GM19463 (cell line): ENCODE measurements around the gene HMGCS1.
"Not testable (repeated sequence)": the region's sequence is repeated elsewhere in the genome, so short reads cannot be mapped to it uniquely, and the experiment has no call there.

Source experiments
- ATAC-seq: cut with Tn5 transposase; IDR thresholded peaks from one replicate; pipeline ENCODE4 v1.9.1; 2021; ENCODE audit warnings: mild to moderate bottlenecking, moderate library complexity; ENCODE audit not compliant: unreplicated experiment

The HMGCS1 gene

DNA sequence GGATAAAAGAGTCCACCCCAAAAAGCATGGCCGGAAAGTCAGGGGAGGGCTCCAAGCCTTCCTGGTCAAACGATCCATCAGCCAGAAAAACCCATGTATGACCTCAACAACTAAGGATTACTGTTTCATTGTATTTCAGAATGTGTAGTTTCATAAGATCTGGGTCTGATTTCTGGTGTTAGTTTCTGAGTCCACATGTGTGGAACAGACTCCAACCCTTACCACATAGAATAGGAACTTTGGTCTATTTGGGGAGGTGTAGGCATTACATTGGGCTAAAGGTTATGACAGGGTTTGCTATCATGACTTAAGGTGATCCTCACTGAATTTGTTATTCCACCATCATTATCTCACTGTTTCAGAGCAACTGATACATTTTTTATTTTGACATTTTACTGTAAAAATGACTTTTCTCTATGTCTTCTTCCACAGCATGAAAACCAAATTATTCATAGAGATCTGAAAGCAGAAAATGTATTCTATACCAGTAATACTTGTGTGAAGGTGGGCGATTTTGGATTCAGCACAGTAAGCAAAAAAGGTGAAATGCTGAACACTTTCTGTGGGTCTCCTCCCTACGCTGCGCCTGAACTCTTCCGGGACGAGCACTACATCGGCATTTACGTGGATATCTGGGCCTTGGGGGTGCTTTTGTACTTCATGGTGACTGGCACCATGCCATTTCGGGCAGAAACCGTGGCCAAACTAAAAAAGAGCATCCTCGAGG, 33.5 kb downstream of the HMGCS1 start:
- ATAC-seq = no peak

DNA sequence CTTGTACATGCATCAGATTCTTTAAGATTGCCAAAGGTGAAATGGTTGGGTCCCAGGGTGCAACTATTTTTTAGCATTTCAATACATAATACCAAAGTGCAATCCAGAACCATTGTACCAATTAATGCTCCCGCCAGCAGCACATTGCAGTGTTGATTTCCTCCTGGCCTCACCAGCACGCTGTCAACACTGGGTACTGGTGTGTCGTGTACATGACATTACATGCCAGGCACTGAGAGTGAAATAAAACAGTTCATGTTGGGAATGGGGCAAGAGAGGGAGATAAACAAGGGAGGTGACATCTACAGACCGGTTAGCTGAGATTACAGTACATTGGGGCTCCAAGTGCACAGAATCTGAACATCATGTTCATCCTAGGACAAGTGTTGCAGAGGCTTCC, 37.8 kb downstream of the HMGCS1 start:
- ATAC-seq = no peak

DNA sequence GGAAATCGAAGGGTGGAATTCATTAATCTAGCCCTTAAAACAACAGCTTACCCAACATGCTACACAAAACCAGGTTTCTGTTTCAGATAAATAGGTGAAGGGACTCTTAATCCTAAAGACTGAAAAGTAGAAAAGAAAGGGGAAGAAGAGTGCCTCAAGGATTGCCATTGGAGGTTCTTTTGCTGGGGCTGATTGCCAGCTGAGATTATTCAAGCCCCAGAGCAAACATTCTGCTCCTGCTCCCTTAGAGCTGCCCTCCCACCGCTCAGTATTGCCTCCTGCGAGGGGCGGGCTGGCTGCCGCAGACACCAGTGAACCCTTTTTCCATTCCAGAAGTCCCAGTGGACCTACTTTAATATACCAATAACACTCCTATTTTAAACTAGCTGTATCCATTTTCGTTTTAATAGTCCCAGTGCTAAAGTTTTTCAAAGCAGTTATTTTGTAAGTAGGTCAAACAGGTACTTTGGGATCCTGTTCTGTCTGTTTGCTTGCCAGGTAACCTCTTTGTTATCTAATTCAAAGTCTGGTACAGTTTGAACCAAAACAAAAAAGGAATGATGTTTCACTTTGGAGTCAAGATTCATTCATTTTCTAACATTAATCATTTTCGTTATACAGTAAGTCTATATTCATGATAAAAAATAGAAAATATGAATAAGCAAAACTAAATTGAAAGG, 38.6 kb downstream of the HMGCS1 start:
- no peak for ATAC-seq

DNA sequence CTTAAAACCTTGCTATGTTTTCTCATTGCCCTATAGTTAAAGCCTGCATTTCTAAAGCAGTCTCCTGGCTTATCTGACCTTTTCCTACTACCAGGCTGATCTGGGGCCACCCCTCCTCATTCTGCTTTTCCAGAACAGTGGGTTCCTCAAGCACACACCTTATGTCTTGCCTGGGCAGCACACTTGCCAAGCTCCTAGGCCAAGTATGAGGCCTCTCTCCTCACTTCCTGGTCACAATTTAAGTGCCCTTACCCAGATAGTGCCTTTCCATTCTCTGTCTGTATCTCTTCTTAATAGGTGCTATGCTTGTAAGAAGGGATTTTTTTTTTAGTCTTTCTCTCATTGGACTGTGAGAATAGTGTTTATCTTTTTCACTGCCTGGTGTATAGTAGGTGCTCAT, 39.7 kb downstream of the HMGCS1 start:
- ATAC-seq = no peak

DNA sequence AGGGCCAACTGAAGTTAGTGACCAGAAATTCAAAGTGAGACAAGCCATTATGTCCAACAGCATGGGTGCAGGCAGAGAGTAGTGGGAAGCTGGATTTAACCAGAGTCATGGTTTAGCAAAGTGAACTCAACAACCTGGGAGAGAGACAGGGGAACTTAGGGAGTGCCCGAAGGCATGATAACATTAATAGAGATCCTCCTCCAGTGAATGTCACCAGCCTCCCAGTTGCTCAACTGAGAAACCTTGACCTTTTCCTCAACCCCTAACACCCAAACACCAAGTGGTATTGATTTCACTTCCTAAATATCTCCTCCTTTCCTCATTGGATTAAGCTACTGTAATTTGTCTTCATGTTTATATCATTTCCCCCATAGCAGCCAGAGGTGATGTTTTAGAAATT, 42.6 kb downstream of the HMGCS1 start:
- ATAC-seq = no peak

DNA sequence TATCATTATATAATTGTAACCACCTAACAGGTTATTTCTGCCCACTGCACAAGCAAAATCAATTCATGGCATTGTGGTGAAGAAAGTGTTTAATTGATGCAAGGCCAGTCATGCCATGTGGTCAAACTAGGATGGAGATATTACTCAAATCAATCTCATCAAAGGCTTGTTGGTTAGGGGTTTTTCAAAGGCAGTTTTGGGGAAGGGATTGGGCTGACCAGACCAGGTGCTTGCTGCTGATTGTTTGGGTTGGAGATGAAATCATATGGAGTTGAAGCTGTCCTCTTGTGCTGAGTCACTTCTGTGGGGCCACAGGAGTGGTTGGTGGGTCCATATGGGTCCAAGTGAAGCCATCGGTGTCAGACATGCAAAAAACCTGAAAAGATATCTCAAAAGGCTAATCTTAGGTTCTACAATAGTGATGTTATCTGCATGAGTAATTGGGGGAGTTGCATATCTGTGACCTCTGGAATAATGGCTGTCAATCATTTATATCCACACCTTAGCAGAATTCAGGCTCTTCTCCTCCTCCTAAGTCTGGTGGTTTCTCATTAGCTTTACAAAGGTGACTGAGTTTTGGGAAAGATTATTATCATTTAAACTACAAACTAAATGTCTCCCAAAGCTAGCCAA, 44.9 kb downstream of the HMGCS1 start:
- ATAC-seq = peak; percentile 91

DNA sequence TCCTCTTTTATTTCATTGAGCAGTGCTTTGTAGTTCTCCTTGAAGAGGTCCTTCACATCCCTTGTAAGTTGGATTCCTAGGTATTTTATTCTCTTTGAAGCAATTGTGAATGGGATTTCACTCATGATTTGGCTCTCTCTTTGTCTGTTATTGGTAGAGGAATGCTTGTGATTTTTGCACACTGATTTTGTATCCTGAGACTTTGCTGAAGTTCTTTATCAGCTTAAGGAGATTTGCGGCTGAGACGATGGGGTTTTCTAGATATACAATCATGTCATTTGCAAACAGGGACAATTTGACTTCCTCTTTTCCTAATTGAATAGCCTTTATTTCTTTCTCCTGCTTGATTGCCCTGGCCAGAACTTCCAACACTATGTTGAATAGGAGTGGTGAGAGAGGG, 50.9 kb downstream of the HMGCS1 start:
- not testable (repeated sequence) for ATAC-seq

- no peak for ATAC-seq
These were observed 55.1 kb downstream of the HMGCS1 start for GRCh38 chr5:43258116-43258515.

DNA sequence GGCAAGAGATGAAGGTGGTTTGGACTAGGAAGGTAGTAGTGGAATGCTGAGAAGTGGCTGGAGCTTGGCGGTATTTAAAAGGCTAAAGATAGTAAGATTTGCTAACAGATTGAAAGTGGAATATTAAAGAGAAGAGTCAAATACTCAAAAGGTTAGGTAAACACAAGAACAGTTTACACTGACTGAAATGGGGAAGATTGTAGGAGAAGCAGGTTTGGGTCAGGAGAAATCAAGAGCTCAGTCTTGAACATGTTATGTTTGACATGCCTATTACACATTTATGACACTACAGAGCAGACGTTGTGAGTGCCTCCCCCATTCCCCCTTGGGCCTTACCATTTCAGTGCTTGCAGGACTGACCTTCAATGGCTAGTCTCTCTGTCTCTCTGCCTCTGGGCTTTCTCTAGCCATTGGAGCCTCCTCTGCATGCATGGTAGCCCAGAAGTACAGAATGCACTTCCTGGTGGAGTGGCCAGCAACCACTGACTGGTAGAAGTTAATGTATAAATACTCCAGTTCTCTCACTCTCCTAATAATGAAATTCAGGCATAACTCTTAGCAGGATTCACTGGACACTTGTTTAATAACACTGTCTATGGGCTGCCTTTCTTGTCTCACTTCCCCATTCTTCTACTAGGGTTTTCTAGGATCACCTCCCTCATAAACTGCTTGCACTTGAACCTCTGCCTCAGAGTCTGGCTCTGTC, 56.8 kb downstream of the HMGCS1 start:
- peak; percentile 46 for ATAC-seq

- peak; percentile 66 for ATAC-seq
These were observed 57.5 kb downstream of the HMGCS1 start for GRCh38 chr5:43255704-43256103.

- ATAC-seq = no peak
These were observed 61.5 kb downstream of the HMGCS1 start for GRCh38 chr5:43251754-43252153.

DNA sequence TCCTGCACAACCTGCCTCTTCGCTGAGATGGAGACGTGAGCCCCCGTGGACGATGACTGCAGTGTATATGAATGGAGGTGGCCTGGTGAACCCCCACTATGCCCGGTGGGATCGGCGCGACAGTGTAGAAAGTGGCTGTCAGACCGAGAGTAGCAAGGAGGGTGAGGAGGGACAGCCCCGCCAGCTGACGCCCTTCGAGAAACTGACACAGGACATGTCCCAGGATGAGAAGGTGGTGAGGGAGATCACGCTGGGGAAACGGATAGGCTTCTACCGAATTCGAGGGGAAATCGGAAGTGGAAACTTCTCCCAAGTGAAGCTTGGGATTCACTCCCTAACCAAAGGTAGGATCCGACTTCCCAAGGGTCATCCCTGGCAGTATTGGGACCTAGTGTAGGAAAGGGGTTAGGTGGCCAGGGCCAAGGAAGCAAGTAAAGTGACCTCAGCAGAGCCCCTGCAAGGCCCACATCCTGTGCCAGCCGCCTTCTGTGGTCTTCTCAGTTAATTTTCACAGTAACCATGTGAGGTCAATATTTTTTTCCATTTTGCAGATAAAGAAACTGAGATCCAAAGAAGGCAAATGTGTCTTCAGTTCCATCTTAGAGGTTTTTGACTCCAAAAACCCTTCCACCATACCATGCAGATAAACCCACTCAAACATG, 67.4 kb downstream of the HMGCS1 start:
- no peak for ATAC-seq

- ATAC-seq = peak; percentile 78
These were observed 68.2 kb downstream of the HMGCS1 start for GRCh38 chr5:43244823-43245565.

GRCh38 chr5:43243270-43243669, 69.9 kb downstream of the HMGCS1 start:
- no peak for ATAC-seq

DNA sequence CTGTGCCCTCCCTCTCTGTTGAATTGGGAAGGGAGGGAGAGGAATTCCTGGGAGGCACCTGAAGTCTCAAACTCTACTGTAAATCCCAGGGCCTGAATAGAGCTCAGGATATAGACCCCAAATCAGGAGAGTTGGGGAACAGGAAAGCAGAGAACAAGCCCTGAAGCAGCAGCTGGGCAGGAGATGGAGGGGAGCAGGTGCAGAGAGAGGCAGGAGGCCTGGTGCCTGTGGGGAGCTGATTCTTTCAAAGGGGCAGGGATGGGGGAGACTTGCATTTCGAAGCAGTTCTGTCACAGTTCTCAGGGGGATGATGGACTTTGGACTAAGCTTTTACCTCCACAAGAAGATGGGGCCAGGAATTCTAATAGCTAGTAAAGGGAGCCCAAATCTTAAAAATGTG, 71.0 kb downstream of the HMGCS1 start:
- ATAC-seq = no peak
